ENCODE data around the gene LTA4H. TPM values are rescaled to one million over a fixed set of nuclear protein-coding genes. Genes with fewer than 3 reads are reported as not detected.

The LTA4H gene
- total RNA-seq, 6 experiments from 2014 or later = 19.0 to 32.5 (median 27.1) TPM

DNA sequence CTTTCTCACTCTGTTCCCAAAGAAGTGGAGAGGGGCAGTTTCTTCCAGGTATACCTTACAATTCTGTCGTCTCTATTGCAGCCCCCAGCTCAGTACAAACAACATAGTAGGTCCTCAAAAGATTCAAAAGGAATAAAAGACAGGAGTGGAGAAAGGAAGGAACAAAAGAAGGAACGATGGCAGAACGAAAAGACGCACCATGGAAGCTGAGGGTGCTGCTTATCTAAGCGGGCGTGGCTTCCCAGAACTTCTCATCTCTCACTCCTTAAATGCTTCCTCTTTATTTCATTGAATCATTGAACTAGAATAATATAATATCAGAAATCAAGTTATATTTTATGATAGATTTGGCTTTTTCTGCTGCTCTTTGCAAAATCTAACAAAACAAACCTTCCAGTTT, 13.7 kb upstream of the LTA4H start:
- H3K4me3 ChIP-seq = no peak overlapping the region
- WGBS (ENCODE audit: insufficient coverage, low coverage, low lambda C conversion rate, missing lambda C conversion rate) = 64% methylated on average over 6 of the region's 6 CpGs
- H3K27me3 ChIP-seq = no peaks in the 10 kb centered on the region
- no peaks in the 10 kb centered on the region for H3K36me3 ChIP-seq
- TF ChIP-seq CTCF (IDR thresholded peaks at IDR 0.05) = no peak
- no peak for TF ChIP-seq POLR2A (IDR thresholded peaks at IDR 0.05)
- ATAC-seq (no peak), DNase-seq (no peak)
- intact Hi-C loops (cut with DNase I) = no loop called here
- H3K9me3 ChIP-seq = no peaks in the 10 kb centered on the region
- H3K4me1 ChIP-seq = peaks cover 0 to 26% (median 17%) of the 10 kb centered on the region in 4 donors
- no peak overlapping the region for H3K27ac ChIP-seq

- no peaks in the 10 kb centered on the region for H3K36me3 ChIP-seq
- H3K9me3 ChIP-seq = no peaks in the 10 kb centered on the region
- H3K4me3 ChIP-seq = no peak overlapping the region
- 15% methylated on average over 5 of the region's 5 CpGs for WGBS (ENCODE audit: insufficient coverage, low coverage, low lambda C conversion rate, missing lambda C conversion rate)
- peak overlapping the region in 2 of 3 donors; percentile 9 to 24 for H3K27ac ChIP-seq
- TF ChIP-seq CTCF (IDR thresholded peaks at IDR 0.05) = no peak
- TF ChIP-seq POLR2A (IDR thresholded peaks at IDR 0.05) = no peak
- ATAC-seq = peak; percentile 50 to 67 (median 57)
- H3K4me1 ChIP-seq = peaks cover 0 to 26% (median 17%) of the 10 kb centered on the region in 4 donors
- intact Hi-C loops (cut with DNase I) = no loop called here
- no peaks in the 10 kb centered on the region for H3K27me3 ChIP-seq
- no peak for DNase-seq
These were observed 13.1 kb upstream of the LTA4H start for GRCh38 chr12:96048393-96048969.

- Histone ChIP-seq H3K27me3 (no peaks in the 10 kb centered on the region), H3K9me3 (no peaks in the 10 kb centered on the region)
These were observed 12.1 kb upstream of the LTA4H start for GRCh38 chr12:96047229-96048211.

More at GRCh38 chr12:96047229-96048211, 12.1 kb upstream of the LTA4H start:
- no peaks in the 10 kb centered on the region for H3K36me3 ChIP-seq
- TF ChIP-seq POLR2A (IDR thresholded peaks at IDR 0.05) (no peak), CTCF (IDR thresholded peaks at IDR 0.05) (no peak)
- H3K4me3 ChIP-seq = no peak overlapping the region
- peaks cover 0 to 26% (median 17%) of the 10 kb centered on the region in 4 donors for H3K4me1 ChIP-seq
- DNase-seq (no peak), ATAC-seq (peak; percentile 59 to 67 (median 63))
- 46% methylated on average over 7 of the region's 7 CpGs for WGBS (ENCODE audit: insufficient coverage, low coverage, low lambda C conversion rate, missing lambda C conversion rate)
- peak overlapping the region; percentile 23 to 24 (median 24) for H3K27ac ChIP-seq
- intact Hi-C loops (cut with DNase I) = no loop called here
